ENCODE measurements around the gene ZBTB16. TPM values are rescaled to one million over a fixed set of nuclear protein-coding genes. Genes with fewer than 3 reads are reported as not detected.

The ZBTB16 gene
- total and polyA plus RNA-seq, 2 experiments from 2014 or later = 0.29 to 1.4 TPM

- Mint-ChIP-seq H3K9me3 (no peaks in the 10 kb centered on the region), H3K4me1 (no peaks in the 10 kb centered on the region; the same call in 2 of the 3 replicates), H3K27me3 (ENCODE audit: insufficient read depth, low read depth, poor library complexity) (peaks cover 7% of the 10 kb centered on the region), H3K36me3 (ENCODE audit: low read depth) (no peaks in the 10 kb centered on the region), H3K4me3 (no peak overlapping the region), H3K27ac (no peak overlapping the region)
- H3K79me2 ChIP-seq (replicated peaks; ENCODE audit: insufficient read depth) = no peaks in the 10 kb centered on the region
- no peaks in the 10 kb centered on the region for H3K36me3 ChIP-seq (ENCODE audit: insufficient read depth)
- no peak overlapping the region for H2AFZ ChIP-seq
- no peak overlapping the region for H3K4me3 ChIP-seq
- no peaks in the 10 kb centered on the region for H3F3A ChIP-seq (replicated peaks; ENCODE audit: low read depth)
- H3K9me2 ChIP-seq (ENCODE audit: insufficient read depth) = 0 out of 2 replicates have a peak, but pooled peaks cover 10% of the 10 kb centered on the region
- no peak overlapping the region for H3K27ac ChIP-seq (ENCODE audit: low read depth)
- no peaks in the 10 kb centered on the region; the same call in 1 of the 2 replicates for H3K4me1 ChIP-seq (ENCODE audit: insufficient read depth)
- H3K4me2 ChIP-seq = no peak overlapping the region
- no peaks in the 10 kb centered on the region; the same call in 1 of the 2 replicates for H4K20me1 ChIP-seq (replicated peaks; ENCODE audit: insufficient read depth)
- no peak for DNase-seq (ENCODE audit: low spot score)
- TF ChIP-seq ZNF462 (CRISPR knock-in tag; IDR thresholded peaks at IDR 0.05) (no peak), ZNF114 (CRISPR knock-in tag; IDR thresholded peaks at IDR 0.05) (no peak)
- ATAC-seq = no peak
- H3K27me3 ChIP-seq (ENCODE audit: insufficient read depth) = no peaks in the 10 kb centered on the region
Observed at GRCh38 chr11:114128399-114128798, 68.9 kb downstream of the ZBTB16 start.

GRCh38 chr11:114129142-114129541 lies 69.6 kb downstream of the ZBTB16 start:
- H3K4me1 ChIP-seq (ENCODE audit: insufficient read depth) = no peaks in the 10 kb centered on the region; the same call in 1 of the 2 replicates
- 0 out of 2 replicates have a peak overlapping the region, but pooled peaks have one; percentile 1 for H3K27ac Mint-ChIP-seq
- H3K79me2 ChIP-seq (replicated peaks; ENCODE audit: insufficient read depth) = no peaks in the 10 kb centered on the region
- H3F3A ChIP-seq (replicated peaks; ENCODE audit: low read depth) = no peaks in the 10 kb centered on the region
- H3K4me1 Mint-ChIP-seq = no peaks in the 10 kb centered on the region; the same call in 2 of the 3 replicates
- H3K4me3 Mint-ChIP-seq = no peak overlapping the region
- H2AFZ ChIP-seq = no peak overlapping the region
- H4K20me1 ChIP-seq (replicated peaks; ENCODE audit: insufficient read depth) = no peaks in the 10 kb centered on the region; the same call in 1 of the 2 replicates
- no peaks in the 10 kb centered on the region for H3K36me3 Mint-ChIP-seq (ENCODE audit: low read depth)
- H3K9me3 Mint-ChIP-seq = no peaks in the 10 kb centered on the region
- H3K27me3 ChIP-seq (ENCODE audit: insufficient read depth) = no peaks in the 10 kb centered on the region
- no peaks in the 10 kb centered on the region for H3K36me3 ChIP-seq (ENCODE audit: insufficient read depth)
- peaks cover 7% of the 10 kb centered on the region for H3K27me3 Mint-ChIP-seq (ENCODE audit: insufficient read depth, low read depth, poor library complexity)
- H3K4me3 ChIP-seq = no peak overlapping the region
- H3K9me2 ChIP-seq (ENCODE audit: insufficient read depth) = 0 out of 2 replicates have a peak, but pooled peaks cover 10% of the 10 kb centered on the region
- H3K4me2 ChIP-seq = no peak overlapping the region
- ATAC-seq (no peak), DNase-seq (ENCODE audit: low spot score) (no peak)
- no peak overlapping the region for H3K27ac ChIP-seq (ENCODE audit: low read depth)
- TF ChIP-seq CTCF (conservative IDR thresholded peaks at IDR 0.05; ENCODE audit: low read depth in 2 of 2) (no peak), EZH2phosphoT487 (IDR thresholded peaks at IDR 0.05; ENCODE audit: unreplicated experiment) (no peak), STAT1 (IDR thresholded peaks at IDR 0.05; ENCODE audit: unreplicated experiment) (no peak), ZNF331 (CRISPR knock-in tag; IDR thresholded peaks at IDR 0.05; ENCODE audit: low read depth) (no peak), REST (IDR thresholded peaks at IDR 0.05; ENCODE audit: unreplicated experiment) (no peak), POLR2AphosphoS5 (IDR thresholded peaks at IDR 0.05; ENCODE audit: low read depth) (no peak), EZH2 (IDR thresholded peaks at IDR 0.05; ENCODE audit: low read depth, unreplicated experiment) (no peak), ZNF114 (CRISPR knock-in tag; IDR thresholded peaks at IDR 0.05) (no peak)

Data from GM23338 (cell line).